WI38 (cell line): ENCODE results near the gene RERE.

Experiments used
- H3K4me3 ChIP-seq: 2 replicates; pipeline ENCODE4 v1.5.1; 2011; ENCODE audit warnings: low read depth, mild to moderate bottlenecking, control low read depth, low read length
- CTCF ChIP-seq: IDR thresholded peaks from 2 replicates; pipeline ENCODE4 v1.5.1; 2012; ENCODE audit warnings: low read depth, mild to moderate bottlenecking, control low read depth, low read length

RERE gene

DNA sequence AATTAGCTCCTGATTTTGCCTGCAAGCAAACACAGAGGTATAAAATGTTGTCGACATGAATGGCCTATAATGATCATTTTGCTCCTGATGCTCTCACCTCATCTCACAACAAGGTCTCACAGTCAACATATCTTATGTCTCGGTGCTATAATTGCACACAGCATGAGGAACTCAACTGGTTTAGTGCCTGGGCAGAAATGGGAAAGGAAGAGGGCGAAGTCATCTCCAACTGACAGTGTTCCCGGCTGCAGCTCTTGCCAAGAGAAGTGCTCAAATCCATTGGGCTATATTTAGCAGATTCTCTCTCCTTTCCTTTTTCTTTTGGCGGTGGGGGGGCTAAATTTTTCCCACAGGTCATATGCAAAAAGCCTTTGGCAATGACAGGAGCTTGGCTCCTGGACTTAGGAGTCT, 446.5 kb downstream of the RERE start:
- no peak for TF ChIP-seq CTCF
- no peak overlapping the region for H3K4me3 ChIP-seq

DNA sequence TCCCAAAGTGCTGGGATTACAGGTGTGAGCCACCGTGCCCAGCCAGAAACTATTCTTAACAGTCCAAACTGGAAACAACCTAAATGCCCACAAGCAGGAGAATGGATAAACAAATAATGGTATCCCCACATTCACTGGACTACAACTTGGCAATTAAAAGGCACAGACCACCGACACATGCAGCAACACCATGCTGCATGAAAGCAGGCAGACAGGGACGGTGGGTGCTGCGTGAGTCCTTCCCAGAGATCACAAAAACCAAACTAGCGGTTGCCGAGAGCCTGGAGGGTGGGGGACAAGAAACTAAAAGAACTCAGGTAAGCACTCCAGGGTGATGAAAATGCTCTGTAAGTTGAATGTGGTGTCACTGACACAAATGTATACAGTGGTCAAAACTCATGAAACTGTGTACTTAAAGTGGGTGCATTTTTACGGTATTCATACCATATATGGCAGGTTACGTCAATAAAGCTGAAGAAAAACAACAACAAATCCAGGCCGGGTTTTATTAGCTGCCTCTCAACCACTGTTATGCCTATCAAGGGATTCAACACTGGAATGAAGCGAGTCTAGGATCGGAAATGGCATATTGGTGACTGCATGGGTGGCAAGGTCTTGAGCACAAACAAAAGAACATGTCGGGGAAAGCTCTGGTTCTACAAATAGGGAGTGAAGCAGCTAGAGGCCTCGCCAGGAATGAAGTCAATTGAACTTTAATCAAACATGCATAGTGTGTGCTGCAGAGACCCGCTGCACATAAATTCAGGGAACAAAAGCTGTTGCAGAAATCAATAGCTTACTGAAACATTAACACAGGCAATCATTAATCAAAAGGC, 447.2 kb downstream of the RERE start:
- H3K4me3 ChIP-seq: no peak overlapping the region
- no peak for TF ChIP-seq CTCF

DNA sequence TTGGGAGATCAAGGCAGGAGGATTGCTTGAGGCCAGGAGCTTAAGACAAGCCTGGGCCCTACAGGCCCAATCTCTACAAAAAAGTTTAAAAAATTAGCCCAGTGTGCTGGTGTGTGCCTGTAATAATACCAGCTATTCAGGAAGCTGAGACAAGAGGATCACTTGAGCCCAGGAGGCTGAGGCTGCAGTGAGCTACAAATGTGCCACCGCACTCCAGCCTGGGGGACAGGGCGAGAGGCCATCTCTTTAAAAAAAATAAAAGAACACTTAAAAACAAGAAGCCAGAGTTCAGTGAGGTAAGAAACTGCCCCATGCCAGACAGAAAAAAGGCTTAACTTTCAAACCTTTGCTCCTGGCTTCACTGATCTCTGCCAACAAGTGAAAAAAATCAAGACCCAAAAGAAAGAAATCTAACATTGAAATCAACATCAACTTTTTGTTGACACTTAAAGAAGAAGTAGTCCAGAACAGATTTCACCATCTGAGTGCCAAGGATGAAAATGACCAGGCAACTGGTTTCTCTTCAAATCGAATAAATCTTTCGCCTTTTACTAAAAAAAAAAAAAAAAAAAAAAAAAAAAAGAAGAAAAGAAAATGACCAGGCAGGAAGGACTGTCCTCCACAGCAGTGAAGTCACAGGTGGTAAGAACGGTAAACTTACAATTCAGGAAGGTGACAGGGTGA, 448.3 kb downstream of the RERE start:
- no peak overlapping the region for H3K4me3 ChIP-seq
- no peak for TF ChIP-seq CTCF

DNA sequence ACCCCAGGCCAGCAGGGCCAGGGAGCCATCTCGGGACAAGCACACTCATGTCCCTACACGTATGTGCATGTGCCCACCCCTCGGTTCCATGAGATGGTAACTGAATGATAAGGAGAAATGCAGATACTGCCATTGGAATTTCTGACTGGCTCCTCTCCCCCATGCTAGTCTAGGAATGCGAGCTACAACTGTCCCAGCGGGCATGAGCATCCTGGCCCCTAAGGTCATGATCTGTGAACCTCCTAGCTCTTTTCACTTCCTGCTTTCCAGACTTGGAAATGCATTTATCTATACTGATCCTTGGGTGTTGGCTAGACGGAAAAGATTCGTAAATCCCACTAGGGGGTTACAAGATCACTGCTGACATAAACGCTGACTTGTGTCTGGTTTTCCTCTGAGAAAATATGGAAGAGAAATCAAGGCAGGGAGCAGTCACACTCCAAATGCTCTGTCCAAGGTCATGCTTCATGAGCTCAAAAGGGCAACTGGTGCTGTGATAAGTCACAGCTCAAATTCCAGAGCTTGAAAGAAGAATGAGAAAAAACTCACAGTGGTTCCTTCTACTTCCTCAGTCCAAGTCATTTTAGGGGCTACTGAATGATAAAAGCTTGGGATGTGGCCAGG, 449.8 kb downstream of the RERE start:
- no peak for TF ChIP-seq CTCF
- no peak overlapping the region for H3K4me3 ChIP-seq

GRCh38 chr1:8365661-8366362, 451.6 kb downstream of the RERE start:
- no peak for TF ChIP-seq CTCF
- no peak overlapping the region for H3K4me3 ChIP-seq

DNA sequence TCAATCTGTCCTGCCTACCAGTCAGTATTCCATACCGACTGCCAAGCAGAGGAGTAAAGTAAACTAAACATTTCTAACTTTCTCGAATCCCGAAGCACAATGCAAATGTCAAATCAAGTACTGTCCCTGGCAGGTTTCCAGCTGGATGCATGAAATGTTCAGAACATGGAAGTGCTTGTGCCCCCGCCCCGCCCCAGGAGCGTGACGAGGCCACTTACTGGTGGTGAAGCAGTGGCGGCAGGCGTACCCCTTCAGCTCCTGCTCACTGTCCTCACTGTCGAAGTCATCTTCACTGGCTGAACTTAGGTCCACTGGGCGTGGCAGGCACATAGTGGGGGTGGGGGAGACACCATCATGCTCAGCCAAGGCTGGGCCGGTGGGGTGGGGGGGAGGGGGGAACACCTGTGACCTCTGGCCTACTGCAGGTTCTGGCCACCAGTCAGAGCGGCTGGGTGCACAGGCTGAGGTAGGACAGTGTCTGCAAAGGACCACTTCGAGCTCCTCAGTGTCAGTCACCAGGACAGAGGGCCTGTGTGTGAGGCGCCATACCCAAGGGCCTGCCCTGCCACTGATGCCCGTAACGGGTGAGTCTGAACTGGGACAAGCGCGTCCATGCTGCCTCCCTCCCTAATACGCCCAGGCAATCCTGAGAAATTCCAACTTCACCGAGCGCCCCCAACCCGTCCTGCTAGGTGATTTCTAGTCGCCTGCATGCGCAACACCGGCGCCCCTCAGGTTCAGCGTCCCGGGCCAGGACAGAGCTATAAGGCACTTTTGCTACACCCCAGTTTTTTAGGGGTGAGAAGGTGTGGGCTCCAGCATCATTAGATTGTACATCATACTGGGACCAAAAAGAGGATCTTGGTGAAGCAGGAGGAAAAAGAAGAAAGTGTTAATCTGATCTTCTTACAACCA, 452.7 kb downstream of the RERE start:
- H3K4me3 ChIP-seq: no peak overlapping the region
- no peak for TF ChIP-seq CTCF
